WERI-Rb-1 (cell line): ENCODE measurements around the gene GARNL3.

ENCODE experiments used
- DNase-seq: peaks from one replicate; pipeline ENCODE4 v3.0.0-alpha.2; 2020
- H3K27ac ChIP-seq: fragments of 250-450 bp; sonication (Bioruptor Pico); 2 replicates; pipeline ENCODE4 v1.5.1; 2020; ENCODE audit warnings: mild to moderate bottlenecking, moderate library complexity
- H3K27me3 ChIP-seq: fragments of 250-450 bp; sonication (Bioruptor Pico); 2 replicates; pipeline ENCODE4 v1.5.1; 2021; ENCODE audit warnings: mild to moderate bottlenecking, low read depth, moderate library complexity; ENCODE audit not compliant: insufficient read depth, severe bottlenecking
- H3K36me3 ChIP-seq: fragments of 250-450 bp; sonication (Bioruptor Pico); 2 replicates; pipeline ENCODE4 v1.5.1; 2020; ENCODE audit warnings: mild to moderate bottlenecking, moderate library complexity
- H3K4me3 ChIP-seq: 2 replicates; pipeline ENCODE4 v1.5.1; 2011; ENCODE audit warnings: low read depth, mild to moderate bottlenecking, control low read depth, low read length
- H3K9me3 ChIP-seq: fragments of 250-450 bp; sonication (Bioruptor Pico); 2 replicates; pipeline ENCODE4 v1.5.1; 2021; ENCODE audit warnings: mild to moderate bottlenecking, moderate library complexity; ENCODE audit not compliant: severe bottlenecking
- CTCF ChIP-seq: IDR thresholded peaks from 2 replicates; pipeline ENCODE4 v1.5.1; 2011; ENCODE audit warnings: low read depth, mild to moderate bottlenecking, control low read depth, inconsistent platforms, low read length

The GARNL3 gene

GRCh38 chr9:127218818-127219217 lies 45.8 kb upstream of the GARNL3 start:
- Histone ChIP-seq H3K36me3 (no peaks in the 10 kb centered on the region; the same call in 1 of the 2 replicates), H3K27ac (no peak overlapping the region), H3K9me3 (no peaks in the 10 kb centered on the region), H3K4me3 (no peak overlapping the region), H3K27me3 (no peaks in the 10 kb centered on the region)
- DNase-seq = no peak
- TF ChIP-seq CTCF = 0 out of 2 replicates have a peak, but pooled peaks have one; percentile 12

- no peaks in the 10 kb centered on the region for H3K9me3 ChIP-seq
- no peaks in the 10 kb centered on the region for H3K27me3 ChIP-seq
- no peak overlapping the region for H3K27ac ChIP-seq
- H3K36me3 ChIP-seq = no peaks in the 10 kb centered on the region; the same call in 1 of the 2 replicates
- H3K4me3 ChIP-seq = no peak overlapping the region
- DNase-seq = no peak
- no peak for TF ChIP-seq CTCF
Observed at GRCh38 chr9:127219520-127219919, 45.1 kb upstream of the GARNL3 start.

DNA sequence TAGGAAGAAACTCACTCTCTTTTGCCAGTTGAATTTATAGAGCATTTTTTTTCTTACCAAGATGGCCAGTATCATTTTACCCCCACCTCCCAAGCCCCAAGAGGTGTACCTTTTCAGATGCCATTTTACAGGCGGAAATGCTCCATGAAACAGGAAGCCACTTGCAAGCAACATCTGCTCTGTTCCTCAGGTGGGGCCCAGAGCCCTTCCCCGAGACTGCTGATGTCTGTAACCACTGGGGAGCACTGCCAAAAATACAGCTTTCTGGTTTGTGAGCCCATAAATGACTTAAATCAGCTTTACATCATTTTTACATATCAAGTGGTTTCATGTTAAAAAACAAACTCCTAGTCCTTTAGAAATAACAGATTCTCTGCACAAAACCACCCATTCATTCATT lies 42.9 kb upstream of the GARNL3 start:
- Histone ChIP-seq H3K4me3 (no peak overlapping the region), H3K27ac (no peak overlapping the region; the same call in 1 of the 2 replicates), H3K9me3 (no peaks in the 10 kb centered on the region), H3K27me3 (no peaks in the 10 kb centered on the region), H3K36me3 (peaks cover 9% of the 10 kb centered on the region)
- DNase-seq = no peak
- no peak for TF ChIP-seq CTCF

- DNase-seq = peak; percentile 54
- no peaks in the 10 kb centered on the region for H3K27me3 ChIP-seq
- H3K27ac ChIP-seq = peak overlapping the region; percentile 11; the same call in 1 of the 2 replicates
- no peak overlapping the region for H3K4me3 ChIP-seq
- no peaks in the 10 kb centered on the region for H3K9me3 ChIP-seq
- peaks cover 17% of the 10 kb centered on the region for H3K36me3 ChIP-seq
- no peak for TF ChIP-seq CTCF
Observed at GRCh38 chr9:127222388-127223095, 42.0 kb upstream of the GARNL3 start.

DNA sequence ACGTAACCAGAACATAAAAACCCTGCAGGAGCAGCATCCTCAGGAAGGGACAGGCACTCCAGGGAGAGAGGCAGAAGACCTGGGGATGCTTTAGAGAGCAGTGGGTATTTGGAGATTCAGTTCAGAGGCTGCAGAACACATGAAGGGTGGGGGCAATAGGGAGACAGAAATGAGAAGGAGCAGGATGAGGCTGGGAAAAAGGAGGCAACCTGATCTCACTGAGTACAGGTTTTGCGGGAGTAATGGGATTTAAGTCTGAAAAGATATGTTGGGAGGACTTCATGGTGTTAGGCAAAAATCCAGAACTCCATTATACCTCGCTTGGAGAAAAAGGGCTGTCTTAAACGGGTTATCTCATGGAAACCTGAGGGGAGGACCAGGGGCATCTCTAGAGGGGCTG lies 41.3 kb upstream of the GARNL3 start:
- H3K27ac ChIP-seq = no peak overlapping the region; the same call in 1 of the 2 replicates
- TF ChIP-seq CTCF = no peak
- H3K9me3 ChIP-seq = no peaks in the 10 kb centered on the region
- H3K27me3 ChIP-seq = no peaks in the 10 kb centered on the region
- DNase-seq = no peak
- H3K4me3 ChIP-seq = no peak overlapping the region
- H3K36me3 ChIP-seq = peaks cover 23% of the 10 kb centered on the region

DNA sequence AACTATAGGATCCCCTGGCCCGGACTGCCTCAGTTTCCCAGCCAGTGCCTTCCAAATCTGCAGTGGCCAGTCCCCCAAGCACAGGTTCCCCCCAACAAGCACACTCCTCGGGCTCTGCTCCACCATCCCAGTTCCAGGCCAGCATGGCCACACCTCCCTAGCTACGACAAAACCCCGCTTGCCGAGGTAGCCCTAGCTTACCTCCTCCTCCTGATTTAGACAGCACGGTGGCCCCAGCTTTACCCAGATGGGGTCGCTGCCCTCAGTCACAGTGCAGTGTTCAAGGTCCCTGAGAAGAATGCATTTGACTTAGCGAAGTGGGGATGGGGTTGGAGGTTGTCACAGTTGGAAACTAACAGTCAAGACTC lies 40.8 kb upstream of the GARNL3 start:
- no peak for DNase-seq
- Histone ChIP-seq H3K27ac (no peak overlapping the region), H3K27me3 (no peaks in the 10 kb centered on the region), H3K9me3 (no peaks in the 10 kb centered on the region), H3K4me3 (peak overlapping the region; percentile 89), H3K36me3 (peaks cover 24% of the 10 kb centered on the region)
- peak; percentile 22; the same call in 1 of the 2 replicates for TF ChIP-seq CTCF
